ENCODE measurements around the gene KCND3.

KCND3 gene

GRCh38 chr1:111873460-111874030 lies 115.9 kb downstream of the KCND3 start:
- no peak for TF ChIP-seq CTCF (IDR thresholded peaks at IDR 0.05; ENCODE audit: low read depth, low read length, missing control alignments)

GRCh38 chr1:111870181-111870580 lies 119.3 kb downstream of the KCND3 start:
- no peak for DNase-seq (ENCODE audit: low read depth)
- no peak for TF ChIP-seq CTCF (IDR thresholded peaks at IDR 0.05; ENCODE audit: low read depth, low read length, missing control alignments)
- H3K4me3 ChIP-seq (ENCODE audit: low read depth, low read length) = no peak overlapping the region

More at GRCh38 chr1:111873460-111874030, 115.9 kb downstream of the KCND3 start:
- H3K4me3 ChIP-seq (ENCODE audit: low read depth, low read length) = no peak overlapping the region
- no peak for DNase-seq (ENCODE audit: low read depth)

- no peak for DNase-seq (ENCODE audit: low read depth)
- TF ChIP-seq CTCF (IDR thresholded peaks at IDR 0.05; ENCODE audit: low read depth, low read length, missing control alignments) = no peak
- H3K4me3 ChIP-seq (ENCODE audit: low read depth, low read length) = no peak overlapping the region
Measured at GRCh38 chr1:111867868-111868440, 121.5 kb downstream of the KCND3 start.

- no peak for DNase-seq (ENCODE audit: low read depth)
- no peak for TF ChIP-seq CTCF (IDR thresholded peaks at IDR 0.05; ENCODE audit: low read depth, low read length, missing control alignments)
- no peak overlapping the region for H3K4me3 ChIP-seq (ENCODE audit: low read depth, low read length)
Measured at GRCh38 chr1:111864862-111865261, 124.6 kb downstream of the KCND3 start.

- no peak overlapping the region for H3K4me3 ChIP-seq (ENCODE audit: low read depth, low read length)
- no peak for DNase-seq (ENCODE audit: low read depth)
- no peak for TF ChIP-seq CTCF (IDR thresholded peaks at IDR 0.05; ENCODE audit: low read depth, low read length, missing control alignments)
Measured at GRCh38 chr1:111863401-111863800, 126.1 kb downstream of the KCND3 start.

GRCh38 chr1:111862599-111862998 lies 126.9 kb downstream of the KCND3 start:
- no peak for TF ChIP-seq CTCF (IDR thresholded peaks at IDR 0.05; ENCODE audit: low read depth, low read length, missing control alignments)
- no peak for DNase-seq (ENCODE audit: low read depth)

GRCh38 chr1:111861523-111861922 lies 127.9 kb downstream of the KCND3 start:
- no peak overlapping the region for H3K4me3 ChIP-seq (ENCODE audit: low read depth, low read length)
- no peak for TF ChIP-seq CTCF (IDR thresholded peaks at IDR 0.05; ENCODE audit: low read depth, low read length, missing control alignments)
- no peak for DNase-seq (ENCODE audit: low read depth)

More at GRCh38 chr1:111862599-111862998, 126.9 kb downstream of the KCND3 start:
- H3K4me3 ChIP-seq (ENCODE audit: low read depth, low read length) = no peak overlapping the region
